Measurements from ENCODE around the gene AIFM3. TPM values are rescaled to one million over a fixed set of nuclear protein-coding genes. Genes with fewer than 3 reads are reported as not detected.

AIFM3 gene
- polyA plus RNA-seq, 1 donor from 2014 or later: 1.1 TPM

DNA sequence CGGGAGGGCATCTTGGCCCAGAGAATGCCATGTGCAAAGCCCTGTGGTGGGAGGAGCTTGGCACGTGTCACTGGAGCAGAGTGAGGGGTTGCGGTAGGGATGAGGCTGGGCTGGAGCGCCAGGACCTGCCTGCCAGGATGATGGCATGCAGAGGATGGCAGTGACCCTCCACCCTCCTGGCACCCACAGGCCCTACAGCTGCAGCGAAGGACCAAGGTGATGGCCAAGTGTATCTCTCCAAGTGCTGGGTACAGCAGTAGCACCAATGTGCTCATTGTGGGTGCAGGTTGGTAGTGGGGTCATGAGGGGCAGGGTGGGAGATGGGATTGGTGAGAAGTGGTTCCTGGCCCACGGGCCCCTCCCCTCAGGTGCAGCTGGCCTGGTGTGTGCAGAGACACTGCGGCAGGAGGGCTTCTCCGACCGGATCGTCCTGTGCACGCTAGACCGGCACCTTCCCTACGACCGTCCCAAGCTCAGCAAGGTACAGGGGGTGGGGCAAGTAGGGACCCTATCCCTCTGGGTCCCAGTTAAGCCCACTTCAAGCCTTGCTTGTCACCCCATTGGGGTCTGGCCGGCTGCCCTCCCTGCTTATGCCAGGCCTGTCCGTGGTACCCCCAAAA is 7.4 kb downstream of the AIFM3 start:
- Histone ChIP-seq H3K9me2 (ENCODE audit: insufficient read depth, low read length) (no peaks in the 10 kb centered on the region), H3K27me3 (ENCODE audit: insufficient read depth, low read depth, low read length) (no peaks in the 10 kb centered on the region), H4K20me1 (ENCODE audit: insufficient read depth) (no peaks in the 10 kb centered on the region), H3K36me3 (ENCODE audit: insufficient read depth, low read length) (no peaks in the 10 kb centered on the region), H2AFZ (ENCODE audit: low read depth, low read length) (no peak overlapping the region), H3K9ac (ENCODE audit: low read length) (no peak overlapping the region), H3K79me2 (replicated peaks; ENCODE audit: insufficient read depth, low read length) (no peaks in the 10 kb centered on the region), H3K9me3 (ENCODE audit: low read length) (no peaks in the 10 kb centered on the region), H3K4me2 (ENCODE audit: low read length) (no peak overlapping the region), H3F3A (ENCODE audit: insufficient read depth, low read length, poor library complexity, severe bottlenecking) (no peaks in the 10 kb centered on the region), H3K4me3 (ENCODE audit: low read length) (no peak overlapping the region), H3K27ac (ENCODE audit: low read length) (no peak overlapping the region)
- TF ChIP-seq EP300 (conservative IDR thresholded peaks at IDR 0.05; ENCODE audit: poor library complexity, severe bottlenecking) (no peak), RAD21 (conservative IDR thresholded peaks at IDR 0.05) (no peak), MXI1 (conservative IDR thresholded peaks at IDR 0.05; ENCODE audit: poor library complexity, severe bottlenecking) (no peak), POLR2AphosphoS5 (IDR thresholded peaks at IDR 0.05) (no peak), TAF1 (IDR thresholded peaks at IDR 0.05; ENCODE audit: low read depth) (no peak), EZH2 (IDR thresholded peaks at IDR 0.05; ENCODE audit: borderline replicate concordance, insufficient read depth, low read length, poor library complexity, severe bottlenecking) (no peak), SMC3 (conservative IDR thresholded peaks at IDR 0.05; ENCODE audit: poor library complexity) (no peak)
- TF ChIP-seq, protein P1, sequence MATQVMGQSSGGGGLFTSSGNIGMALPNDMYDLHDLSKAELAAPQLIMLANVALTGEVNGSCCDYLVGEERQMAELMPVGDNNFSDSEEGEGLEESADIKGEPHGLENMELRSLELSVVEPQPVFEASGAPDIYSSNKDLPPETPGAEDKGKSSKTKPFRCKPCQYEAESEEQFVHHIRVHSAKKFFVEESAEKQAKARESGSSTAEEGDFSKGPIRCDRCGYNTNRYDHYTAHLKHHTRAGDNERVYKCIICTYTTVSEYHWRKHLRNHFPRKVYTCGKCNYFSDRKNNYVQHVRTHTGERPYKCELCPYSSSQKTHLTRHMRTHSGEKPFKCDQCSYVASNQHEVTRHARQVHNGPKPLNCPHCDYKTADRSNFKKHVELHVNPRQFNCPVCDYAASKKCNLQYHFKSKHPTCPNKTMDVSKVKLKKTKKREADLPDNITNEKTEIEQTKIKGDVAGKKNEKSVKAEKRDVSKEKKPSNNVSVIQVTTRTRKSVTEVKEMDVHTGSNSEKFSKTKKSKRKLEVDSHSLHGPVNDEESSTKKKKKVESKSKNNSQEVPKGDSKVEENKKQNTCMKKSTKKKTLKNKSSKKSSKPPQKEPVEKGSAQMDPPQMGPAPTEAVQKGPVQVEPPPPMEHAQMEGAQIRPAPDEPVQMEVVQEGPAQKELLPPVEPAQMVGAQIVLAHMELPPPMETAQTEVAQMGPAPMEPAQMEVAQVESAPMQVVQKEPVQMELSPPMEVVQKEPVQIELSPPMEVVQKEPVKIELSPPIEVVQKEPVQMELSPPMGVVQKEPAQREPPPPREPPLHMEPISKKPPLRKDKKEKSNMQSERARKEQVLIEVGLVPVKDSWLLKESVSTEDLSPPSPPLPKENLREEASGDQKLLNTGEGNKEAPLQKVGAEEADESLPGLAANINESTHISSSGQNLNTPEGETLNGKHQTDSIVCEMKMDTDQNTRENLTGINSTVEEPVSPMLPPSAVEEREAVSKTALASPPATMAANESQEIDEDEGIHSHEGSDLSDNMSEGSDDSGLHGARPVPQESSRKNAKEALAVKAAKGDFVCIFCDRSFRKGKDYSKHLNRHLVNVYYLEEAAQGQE (IDR thresholded peaks at IDR 0.05; ENCODE audit: borderline replicate concordance): no peak
- TF ChIP-seq, protein P2, sequence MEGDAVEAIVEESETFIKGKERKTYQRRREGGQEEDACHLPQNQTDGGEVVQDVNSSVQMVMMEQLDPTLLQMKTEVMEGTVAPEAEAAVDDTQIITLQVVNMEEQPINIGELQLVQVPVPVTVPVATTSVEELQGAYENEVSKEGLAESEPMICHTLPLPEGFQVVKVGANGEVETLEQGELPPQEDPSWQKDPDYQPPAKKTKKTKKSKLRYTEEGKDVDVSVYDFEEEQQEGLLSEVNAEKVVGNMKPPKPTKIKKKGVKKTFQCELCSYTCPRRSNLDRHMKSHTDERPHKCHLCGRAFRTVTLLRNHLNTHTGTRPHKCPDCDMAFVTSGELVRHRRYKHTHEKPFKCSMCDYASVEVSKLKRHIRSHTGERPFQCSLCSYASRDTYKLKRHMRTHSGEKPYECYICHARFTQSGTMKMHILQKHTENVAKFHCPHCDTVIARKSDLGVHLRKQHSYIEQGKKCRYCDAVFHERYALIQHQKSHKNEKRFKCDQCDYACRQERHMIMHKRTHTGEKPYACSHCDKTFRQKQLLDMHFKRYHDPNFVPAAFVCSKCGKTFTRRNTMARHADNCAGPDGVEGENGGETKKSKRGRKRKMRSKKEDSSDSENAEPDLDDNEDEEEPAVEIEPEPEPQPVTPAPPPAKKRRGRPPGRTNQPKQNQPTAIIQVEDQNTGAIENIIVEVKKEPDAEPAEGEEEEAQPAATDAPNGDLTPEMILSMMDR (IDR thresholded peaks at IDR 0.05; ENCODE audit: poor library complexity, severe bottlenecking): no peak

DNA sequence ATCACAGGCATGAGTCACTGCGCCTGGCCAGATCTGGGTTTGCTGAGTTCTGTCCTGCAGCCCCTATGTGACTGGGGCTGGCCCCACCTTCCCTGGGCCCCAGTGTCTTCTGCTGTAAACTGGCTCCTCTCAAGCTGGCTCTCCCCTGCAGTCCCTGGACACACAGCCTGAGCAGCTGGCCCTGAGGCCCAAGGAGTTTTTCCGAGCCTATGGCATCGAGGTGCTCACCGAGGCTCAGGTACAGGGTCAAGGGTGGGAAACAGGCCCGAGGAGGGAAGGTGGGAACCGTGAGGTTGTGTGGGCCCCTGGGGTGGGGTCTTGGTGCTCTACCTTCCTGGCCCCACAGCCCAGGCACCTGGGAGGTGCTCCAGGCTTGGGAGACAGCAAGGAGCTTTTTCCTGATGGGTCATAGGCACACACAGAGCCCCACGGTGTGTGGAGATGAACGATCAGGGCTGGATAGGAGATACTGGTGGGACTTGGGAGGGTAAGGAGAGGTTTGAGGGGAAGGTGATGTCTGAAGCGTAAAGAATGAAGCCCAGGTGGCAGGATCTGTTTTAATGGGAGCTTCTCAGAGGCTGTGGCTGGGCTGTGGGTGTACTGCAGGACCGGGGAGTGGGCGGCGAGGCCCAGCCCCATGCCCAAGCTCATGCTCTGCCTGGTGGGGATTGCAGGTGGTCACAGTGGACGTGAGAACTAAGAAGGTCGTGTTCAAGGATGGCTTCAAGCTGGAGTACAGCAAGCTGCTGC is 8.7 kb downstream of the AIFM3 start:
- no peaks in the 10 kb centered on the region for H3K9me2 ChIP-seq (ENCODE audit: insufficient read depth, low read length)
- H3K27me3 ChIP-seq (ENCODE audit: insufficient read depth, low read depth, low read length): no peaks in the 10 kb centered on the region
- no peak for TF ChIP-seq TAF1 (IDR thresholded peaks at IDR 0.05; ENCODE audit: low read depth)
- no peak for TF ChIP-seq MXI1 (conservative IDR thresholded peaks at IDR 0.05; ENCODE audit: poor library complexity, severe bottlenecking)
- TF ChIP-seq, protein P2 (IDR thresholded peaks at IDR 0.05; ENCODE audit: poor library complexity, severe bottlenecking): no peak
- TF ChIP-seq EP300 (conservative IDR thresholded peaks at IDR 0.05; ENCODE audit: poor library complexity, severe bottlenecking): no peak
- TF ChIP-seq POLR2AphosphoS5 (IDR thresholded peaks at IDR 0.05): no peak
- no peak for TF ChIP-seq SMC3 (conservative IDR thresholded peaks at IDR 0.05; ENCODE audit: poor library complexity)
- TF ChIP-seq RAD21 (conservative IDR thresholded peaks at IDR 0.05): no peak
- TF ChIP-seq, protein P1 (IDR thresholded peaks at IDR 0.05; ENCODE audit: borderline replicate concordance): no peak
- no peak for TF ChIP-seq EZH2 (IDR thresholded peaks at IDR 0.05; ENCODE audit: borderline replicate concordance, insufficient read depth, low read length, poor library complexity, severe bottlenecking)
- no peaks in the 10 kb centered on the region for H3F3A ChIP-seq (ENCODE audit: insufficient read depth, low read length, poor library complexity, severe bottlenecking)
- H3K79me2 ChIP-seq (replicated peaks; ENCODE audit: insufficient read depth, low read length): no peaks in the 10 kb centered on the region
- no peak overlapping the region for H3K4me3 ChIP-seq (ENCODE audit: low read length)
- H3K9me3 ChIP-seq (ENCODE audit: low read length): no peaks in the 10 kb centered on the region
- H3K4me2 ChIP-seq (ENCODE audit: low read length): no peak overlapping the region
- H4K20me1 ChIP-seq (ENCODE audit: insufficient read depth): no peaks in the 10 kb centered on the region
- H3K9ac ChIP-seq (ENCODE audit: low read length): no peak overlapping the region
- H2AFZ ChIP-seq (ENCODE audit: low read depth, low read length): no peak overlapping the region
- H3K27ac ChIP-seq (ENCODE audit: low read length): no peak overlapping the region
- no peaks in the 10 kb centered on the region for H3K36me3 ChIP-seq (ENCODE audit: insufficient read depth, low read length)

All from neural cell (in vitro differentiated cells).